OCI-LY7 (cell line): ENCODE data around the gene OR5H2.

Source experiments
- EZH2phosphoT487 ChIP-seq: fragments of 200-600 bp; sonication (generic); IDR thresholded peaks from 2 replicates; pipeline ENCODE4 v1.6.1; 2018; ENCODE audit warnings: low read depth, borderline replicate concordance, mild to moderate bottlenecking, mixed run types, antibody characterized with exemption, low read length, moderate library complexity, mixed read lengths
- TF ChIP-seq, protein P1 (sequence below): fragments of 200-600 bp; sonication (generic); conservative IDR thresholded peaks from 2 replicates; pipeline ENCODE4 v1.5.1; 2014; ENCODE audit warnings: mild to moderate bottlenecking, antibody characterized with exemption, low read length, moderate library complexity, mixed read lengths

DNA sequence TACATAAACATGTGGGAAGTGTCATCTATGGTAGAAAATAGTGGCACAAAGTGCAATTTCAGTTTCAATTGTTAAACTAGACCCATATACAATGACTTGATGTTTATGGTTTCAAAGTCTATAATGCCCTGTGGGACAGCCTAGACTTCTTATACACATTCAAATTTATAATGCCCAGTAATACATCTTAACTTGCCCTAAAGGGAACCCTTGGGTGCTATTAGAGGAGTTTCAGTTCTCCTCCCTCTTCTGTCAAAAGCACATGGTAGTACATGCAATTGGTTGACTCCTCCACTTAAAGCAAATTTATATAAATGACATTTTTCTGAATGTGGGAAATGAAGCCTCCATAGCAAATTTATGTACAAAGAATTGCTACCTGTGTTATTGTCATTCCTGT is 41.1 kb downstream of the OR5H2 start:
- TF ChIP-seq, protein P1, sequence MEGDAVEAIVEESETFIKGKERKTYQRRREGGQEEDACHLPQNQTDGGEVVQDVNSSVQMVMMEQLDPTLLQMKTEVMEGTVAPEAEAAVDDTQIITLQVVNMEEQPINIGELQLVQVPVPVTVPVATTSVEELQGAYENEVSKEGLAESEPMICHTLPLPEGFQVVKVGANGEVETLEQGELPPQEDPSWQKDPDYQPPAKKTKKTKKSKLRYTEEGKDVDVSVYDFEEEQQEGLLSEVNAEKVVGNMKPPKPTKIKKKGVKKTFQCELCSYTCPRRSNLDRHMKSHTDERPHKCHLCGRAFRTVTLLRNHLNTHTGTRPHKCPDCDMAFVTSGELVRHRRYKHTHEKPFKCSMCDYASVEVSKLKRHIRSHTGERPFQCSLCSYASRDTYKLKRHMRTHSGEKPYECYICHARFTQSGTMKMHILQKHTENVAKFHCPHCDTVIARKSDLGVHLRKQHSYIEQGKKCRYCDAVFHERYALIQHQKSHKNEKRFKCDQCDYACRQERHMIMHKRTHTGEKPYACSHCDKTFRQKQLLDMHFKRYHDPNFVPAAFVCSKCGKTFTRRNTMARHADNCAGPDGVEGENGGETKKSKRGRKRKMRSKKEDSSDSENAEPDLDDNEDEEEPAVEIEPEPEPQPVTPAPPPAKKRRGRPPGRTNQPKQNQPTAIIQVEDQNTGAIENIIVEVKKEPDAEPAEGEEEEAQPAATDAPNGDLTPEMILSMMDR: no peak
- TF ChIP-seq EZH2phosphoT487: no peak
